Activated CD4-positive, alpha-beta memory T cell treated with anti-CD3 and anti-CD28 coated beads for 36 hours (primary cell): ENCODE results near the gene PEX14. TPM values are rescaled to one million over a fixed set of nuclear protein-coding genes. Genes with fewer than 3 reads are reported as not detected.

ENCODE experiments used
- CTCF ChIA-PET: fragments of 350-600 bp; sonication (Branson Sonifier 250); formaldehyde crosslinking; loops from one replicate; lab custom pipeline; 2021; ENCODE audit warnings: antibody characterized with exemption, inconsistent platforms; lab: Charles Lee
- POLR2A ChIA-PET: fragments of 350-600 bp; sonication (Branson Sonifier 250); formaldehyde crosslinking; loops from one replicate; lab custom pipeline; 2021; ENCODE audit warnings: antibody characterized with exemption; lab: Charles Lee
- DNase-seq: peaks from one replicate; pipeline ENCODE4 v3.0.0-alpha.2; 2020
- H3K27ac Mint-ChIP-seq: one replicate; pipeline ENCODE4 v1.8.0; 2021; ENCODE audit warnings: mixed read lengths
- H3K27me3 Mint-ChIP-seq: one replicate; pipeline ENCODE4 v1.8.0; 2021; ENCODE audit warnings: mixed read lengths
- H3K36me3 Mint-ChIP-seq: one replicate; pipeline ENCODE4 v1.8.0; 2021; ENCODE audit warnings: mixed read lengths
- H3K4me1 Mint-ChIP-seq: one replicate; pipeline ENCODE4 v1.8.0; 2021; ENCODE audit warnings: low read depth, mixed read lengths
- H3K4me3 Mint-ChIP-seq: one replicate; pipeline ENCODE4 v1.8.0; 2021; ENCODE audit warnings: mild to moderate bottlenecking, mixed read lengths
- H3K9me3 Mint-ChIP-seq: one replicate; pipeline ENCODE4 v1.8.0; 2021; ENCODE audit warnings: mixed read lengths
- intact Hi-C: fragments of 100-400 bp; cut with micrococcal nuclease; formaldehyde crosslinking; loops from one replicate; pipeline ENCODE4 v1.15.1; 2023
- total RNA-seq, 2 experiments: library from RNA; stranded (reverse); gene quantifications; one replicate each; pipeline ENCODE4 v1.2.3, GENCODE V29; 2021

The PEX14 gene
- total RNA-seq, 2 experiments from 2014 or later, result 17.3 to 17.6 TPM

- H3K4me3 Mint-ChIP-seq, result no peak overlapping the region
- POLR2A ChIA-PET, result no interaction called here
- DNase-seq, result no peak
- no peaks in the 10 kb centered on the region for H3K9me3 Mint-ChIP-seq
- H3K4me1 Mint-ChIP-seq, result no peaks in the 10 kb centered on the region
- H3K27ac Mint-ChIP-seq, result no peak overlapping the region
- H3K36me3 Mint-ChIP-seq, result peaks cover 7% of the 10 kb centered on the region
- intact Hi-C loops, result no loop called here
- no peaks in the 10 kb centered on the region for H3K27me3 Mint-ChIP-seq
- CTCF ChIA-PET, result no interaction called here
Observed at GRCh38 chr1:10658396-10659066, 183.8 kb downstream of the PEX14 start.

- no peak for DNase-seq
- CTCF ChIA-PET, result no interaction called here
Observed at GRCh38 chr1:10659218-10659617, 184.5 kb downstream of the PEX14 start.

GRCh38 chr1:10659646-10660540 is 185.1 kb downstream of the PEX14 start:
- ChIA-PET POLR2A (no interaction called here), CTCF (no interaction called here)
- DNase-seq, result no peak
- no peaks in the 10 kb centered on the region for H3K9me3 Mint-ChIP-seq
- H3K4me3 Mint-ChIP-seq, result no peak overlapping the region
- H3K4me1 Mint-ChIP-seq, result no peaks in the 10 kb centered on the region
- no peak overlapping the region for H3K27ac Mint-ChIP-seq
- H3K36me3 Mint-ChIP-seq, result no peaks in the 10 kb centered on the region
- intact Hi-C loops, result no loop called here
- no peaks in the 10 kb centered on the region for H3K27me3 Mint-ChIP-seq

More at GRCh38 chr1:10659218-10659617, 184.5 kb downstream of the PEX14 start:
- Mint-ChIP-seq H3K27me3 (no peaks in the 10 kb centered on the region), H3K4me3 (no peak overlapping the region), H3K27ac (no peak overlapping the region), H3K4me1 (no peaks in the 10 kb centered on the region), H3K9me3 (no peaks in the 10 kb centered on the region), H3K36me3 (peaks cover 2% of the 10 kb centered on the region)
- intact Hi-C loops, result no loop called here
- POLR2A ChIA-PET, result no interaction called here

GRCh38 chr1:10661453-10661852 is 186.7 kb downstream of the PEX14 start:
- H3K4me1 Mint-ChIP-seq, result no peaks in the 10 kb centered on the region
- ChIA-PET CTCF (no interaction called here), POLR2A (no interaction called here)
- no peaks in the 10 kb centered on the region for H3K9me3 Mint-ChIP-seq
- H3K27me3 Mint-ChIP-seq, result no peaks in the 10 kb centered on the region
- intact Hi-C loops, result no loop called here
- no peak for DNase-seq
- H3K4me3 Mint-ChIP-seq, result no peak overlapping the region
- no peak overlapping the region for H3K27ac Mint-ChIP-seq
- H3K36me3 Mint-ChIP-seq, result no peaks in the 10 kb centered on the region

- Mint-ChIP-seq H3K4me3 (no peak overlapping the region), H3K9me3 (no peaks in the 10 kb centered on the region), H3K4me1 (no peaks in the 10 kb centered on the region), H3K36me3 (no peaks in the 10 kb centered on the region), H3K27me3 (no peaks in the 10 kb centered on the region), H3K27ac (no peak overlapping the region)
- intact Hi-C loops, result no loop called here
- DNase-seq, result no peak
- POLR2A ChIA-PET, result no interaction called here
- CTCF ChIA-PET, result no interaction called here
Observed at GRCh38 chr1:10662090-10662688, 187.4 kb downstream of the PEX14 start.

- H3K27ac Mint-ChIP-seq, result no peak overlapping the region
- H3K4me1 Mint-ChIP-seq, result no peaks in the 10 kb centered on the region
- H3K36me3 Mint-ChIP-seq, result no peaks in the 10 kb centered on the region
- H3K4me3 Mint-ChIP-seq, result no peak overlapping the region
- H3K9me3 Mint-ChIP-seq, result no peaks in the 10 kb centered on the region
- no peak for DNase-seq
- no peaks in the 10 kb centered on the region for H3K27me3 Mint-ChIP-seq
- ChIA-PET POLR2A (no interaction called here), CTCF (no interaction called here)
- intact Hi-C loops, result no loop called here
Observed at GRCh38 chr1:10662824-10663677, 188.3 kb downstream of the PEX14 start.

GRCh38 chr1:10663678-10664035 is 188.9 kb downstream of the PEX14 start:
- Mint-ChIP-seq H3K9me3 (no peaks in the 10 kb centered on the region), H3K27ac (no peak overlapping the region), H3K4me1 (no peaks in the 10 kb centered on the region), H3K27me3 (no peaks in the 10 kb centered on the region), H3K4me3 (no peak overlapping the region), H3K36me3 (no peaks in the 10 kb centered on the region)
- CTCF ChIA-PET, result no interaction called here
- no peak for DNase-seq
- POLR2A ChIA-PET, result no interaction called here
- intact Hi-C loops, result no loop called here

- Mint-ChIP-seq H3K27me3 (no peaks in the 10 kb centered on the region), H3K27ac (no peak overlapping the region), H3K36me3 (no peaks in the 10 kb centered on the region), H3K4me1 (no peaks in the 10 kb centered on the region), H3K4me3 (no peak overlapping the region), H3K9me3 (no peaks in the 10 kb centered on the region)
- POLR2A ChIA-PET, result no interaction called here
- no peak for DNase-seq
- intact Hi-C loops, result no loop called here
- CTCF ChIA-PET, result no interaction called here
Observed at GRCh38 chr1:10664251-10664650, 189.5 kb downstream of the PEX14 start.

GRCh38 chr1:10665226-10665625 is 190.5 kb downstream of the PEX14 start:
- ChIA-PET POLR2A (no interaction called here), CTCF (no interaction called here)
- intact Hi-C loops, result no loop called here

GRCh38 chr1:10665930-10666850 is 191.4 kb downstream of the PEX14 start:
- no peaks in the 10 kb centered on the region for H3K36me3 Mint-ChIP-seq
- H3K4me3 Mint-ChIP-seq, result no peak overlapping the region
- no peaks in the 10 kb centered on the region for H3K27me3 Mint-ChIP-seq
- no peaks in the 10 kb centered on the region for H3K9me3 Mint-ChIP-seq
- ChIA-PET CTCF (no interaction called here), POLR2A (no interaction called here)
- DNase-seq, result no peak
- H3K4me1 Mint-ChIP-seq, result no peaks in the 10 kb centered on the region
- intact Hi-C loops, result no loop called here
- H3K27ac Mint-ChIP-seq, result no peak overlapping the region

More at GRCh38 chr1:10665226-10665625, 190.5 kb downstream of the PEX14 start:
- Mint-ChIP-seq H3K36me3 (no peaks in the 10 kb centered on the region), H3K27me3 (no peaks in the 10 kb centered on the region), H3K4me3 (no peak overlapping the region), H3K27ac (no peak overlapping the region), H3K9me3 (no peaks in the 10 kb centered on the region), H3K4me1 (no peaks in the 10 kb centered on the region)
- DNase-seq, result no peak
